GM15510 (cell line): ENCODE data around the gene ALDH4A1.

ENCODE experiments used
- POLR2A ChIP-seq: IDR thresholded peaks from 3 replicates; pipeline ENCODE4 v1.6.1; 2011; ENCODE audit warnings: borderline replicate concordance; ENCODE audit not compliant: insufficient read length; ENCODE audit errors: extremely low read depth

ALDH4A1 gene

DNA sequence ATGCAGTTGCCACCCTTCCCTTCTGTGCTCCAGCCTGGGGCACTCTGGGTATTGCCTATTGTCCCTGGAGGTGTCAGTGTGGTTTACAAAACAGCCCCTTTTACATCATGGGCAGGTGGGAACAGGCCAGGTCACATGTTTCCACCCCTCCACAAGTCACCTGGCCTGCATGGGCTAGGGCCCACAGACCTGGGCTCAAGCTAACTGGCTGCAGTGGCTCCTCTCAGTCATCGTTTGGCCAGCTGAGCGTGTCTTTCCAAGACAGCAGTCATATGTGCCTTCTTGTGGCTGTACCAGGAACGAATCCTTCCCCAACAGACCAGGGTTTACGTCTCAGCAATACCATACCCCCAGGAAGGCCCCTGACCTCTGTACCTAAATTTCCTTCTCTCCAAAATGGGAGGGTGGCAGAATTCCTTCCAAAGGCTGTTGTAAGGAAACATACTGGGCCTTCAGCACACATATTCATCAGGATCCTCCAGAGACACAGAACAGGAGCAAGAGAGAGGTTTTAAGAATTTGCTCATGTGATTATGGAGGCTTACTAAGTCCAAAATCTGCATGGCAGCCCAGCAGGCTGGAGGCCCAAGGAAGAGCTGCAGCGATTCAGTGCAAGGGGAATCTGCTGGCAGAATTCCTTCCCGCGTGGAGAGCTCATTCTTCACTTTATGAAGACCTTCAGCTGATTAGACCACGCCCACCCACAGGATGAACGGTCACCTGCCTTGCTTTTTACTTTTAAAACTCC, 32.3 kb downstream of the ALDH4A1 start:
- TF ChIP-seq POLR2A: no peak

DNA sequence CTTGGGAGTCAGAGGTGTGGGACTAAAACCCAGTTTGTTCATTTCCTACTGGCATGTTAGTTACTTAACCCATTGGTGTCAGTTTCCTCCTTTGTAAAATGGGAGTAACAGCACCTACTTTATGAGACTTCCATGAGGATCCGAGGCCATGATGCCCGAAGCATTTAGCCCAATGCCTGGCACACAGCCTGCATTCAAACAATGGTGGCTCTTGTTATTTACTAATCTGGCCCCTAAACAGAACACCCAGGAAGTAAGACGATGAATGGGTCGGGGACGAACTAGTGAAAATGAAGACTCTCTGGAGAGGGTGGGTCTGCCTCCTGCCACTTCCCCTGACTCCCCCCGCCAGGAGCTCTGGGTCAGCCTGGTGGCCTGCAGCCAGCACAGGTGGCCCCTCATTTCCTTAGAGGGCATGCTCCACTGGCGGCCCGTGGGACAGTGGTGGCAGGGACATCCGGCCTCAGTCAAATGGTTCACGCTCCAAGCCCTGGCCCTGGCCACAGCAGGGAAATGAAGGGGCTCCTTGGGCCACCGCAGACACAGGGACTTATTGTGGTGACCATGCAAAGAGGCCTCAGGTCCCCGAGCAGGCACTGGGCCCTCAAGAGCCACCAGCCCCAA, 33.4 kb downstream of the ALDH4A1 start:
- TF ChIP-seq POLR2A: no peak

DNA sequence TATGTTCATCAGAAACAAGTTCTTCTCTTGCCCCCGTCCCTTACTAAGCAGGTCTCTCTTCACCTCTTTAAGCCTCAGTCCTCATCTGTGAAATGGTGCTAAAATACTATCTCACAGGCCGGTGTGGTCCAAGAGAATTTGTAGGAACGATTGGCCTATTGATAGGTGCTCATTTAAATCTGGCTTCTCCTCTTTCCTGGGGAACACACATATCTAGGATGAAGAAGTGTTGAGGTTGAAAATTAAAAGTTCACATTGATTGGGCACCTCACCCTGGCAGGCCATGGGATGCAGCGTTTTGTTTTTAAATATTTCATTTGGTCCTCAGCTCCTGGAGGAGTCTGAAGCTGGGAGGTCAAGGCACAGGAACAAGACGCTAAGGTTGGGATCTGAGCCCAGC, 34.0 kb downstream of the ALDH4A1 start:
- no peak for TF ChIP-seq POLR2A

DNA sequence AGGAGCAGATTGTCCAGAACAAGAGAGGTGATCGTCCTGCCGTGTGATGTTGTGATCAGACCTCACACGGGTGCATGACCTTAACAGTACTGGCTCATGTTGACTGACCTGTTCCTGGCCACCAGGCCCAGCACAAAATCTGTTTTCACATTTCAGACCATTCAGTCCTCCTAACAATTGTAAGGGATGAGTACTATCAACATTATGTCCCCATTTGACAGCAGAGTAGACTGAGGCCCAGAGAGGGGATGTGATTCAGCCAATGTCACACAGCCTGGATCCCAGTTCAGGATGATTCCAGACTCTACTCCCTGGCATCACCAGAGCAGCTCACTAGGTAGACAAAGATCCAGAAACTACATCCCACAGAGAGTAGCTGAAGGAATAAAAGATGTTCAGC, 35.5 kb downstream of the ALDH4A1 start:
- TF ChIP-seq POLR2A: no peak

DNA sequence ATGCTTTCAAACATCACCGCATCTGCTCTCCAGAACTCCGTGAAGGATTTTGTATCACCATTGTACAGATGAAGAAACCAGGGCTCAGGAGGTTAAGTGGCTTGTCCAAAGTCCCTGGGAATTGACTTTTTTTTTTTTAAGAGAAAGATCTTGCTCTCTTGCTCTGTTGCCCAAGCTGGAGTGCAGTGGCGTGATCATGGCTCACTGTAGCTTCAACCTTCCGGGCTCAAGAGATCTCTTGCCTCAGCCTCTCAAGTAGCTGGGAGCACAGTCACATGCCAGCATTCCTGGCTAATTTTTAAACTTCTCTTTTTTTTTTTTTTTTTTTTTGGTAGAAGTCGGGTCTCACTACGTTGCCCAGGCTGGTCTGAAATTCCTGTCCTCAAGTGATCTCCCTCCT, 36.0 kb downstream of the ALDH4A1 start:
- no peak for TF ChIP-seq POLR2A

DNA sequence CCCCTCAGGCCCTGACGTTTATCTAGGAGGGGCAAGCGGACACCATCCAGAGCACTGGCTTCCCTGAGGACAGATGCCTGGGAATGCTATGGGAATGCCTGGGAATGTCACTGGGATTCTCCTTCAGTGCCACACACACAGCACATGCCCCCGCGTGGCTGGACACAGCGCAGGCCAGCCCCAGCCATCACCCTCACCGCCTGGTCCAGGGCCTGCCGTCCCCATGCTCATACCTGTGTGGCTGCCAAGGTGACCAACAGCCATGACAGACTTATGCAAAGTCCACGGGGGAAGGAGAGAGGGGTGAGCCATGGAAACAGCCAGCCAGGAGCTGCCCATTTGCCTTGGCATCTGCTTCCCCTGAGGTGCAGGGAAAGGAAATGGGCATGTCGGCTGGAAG, 37.2 kb downstream of the ALDH4A1 start:
- no peak for TF ChIP-seq POLR2A

DNA sequence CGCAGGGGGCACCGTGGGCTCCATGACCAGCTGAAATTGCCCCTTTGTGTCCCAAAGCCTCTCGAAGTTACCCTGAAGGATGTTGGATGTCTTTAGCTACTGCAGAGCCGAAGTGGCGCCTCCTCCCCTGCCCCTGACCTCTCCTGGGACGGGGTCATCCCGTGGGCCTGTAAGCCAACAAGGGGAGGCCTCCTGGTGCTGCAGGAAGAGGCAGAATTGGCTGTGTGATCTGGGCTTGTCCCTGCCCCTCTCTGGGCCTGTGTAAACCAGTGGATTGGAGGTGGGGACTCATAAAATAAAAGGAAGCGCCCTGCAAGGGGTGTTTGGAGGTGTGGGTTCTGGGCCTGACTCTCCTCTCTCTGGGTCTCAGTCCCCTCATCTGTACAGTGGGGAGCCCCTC, 40.8 kb downstream of the ALDH4A1 start:
- no peak for TF ChIP-seq POLR2A

DNA sequence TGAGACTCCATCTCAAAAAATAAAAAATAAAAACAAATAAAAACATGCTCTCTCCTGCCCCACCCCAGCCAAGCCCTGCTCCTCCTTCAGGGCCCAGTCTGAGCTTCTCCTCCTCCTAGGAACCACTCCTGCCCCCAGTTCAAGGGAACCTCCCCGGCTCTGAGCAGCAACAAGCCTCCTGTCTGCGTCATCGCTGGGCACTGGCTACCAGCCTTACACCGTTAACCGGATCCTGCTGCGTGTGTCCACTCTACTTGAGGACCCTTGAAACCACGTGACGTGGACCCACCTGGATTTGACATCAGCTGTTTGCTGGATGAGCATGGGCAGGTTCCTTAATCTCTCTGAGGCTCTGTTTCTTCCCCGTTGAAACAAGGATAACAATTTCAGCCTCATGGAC, 41.3 kb downstream of the ALDH4A1 start:
- TF ChIP-seq POLR2A: no peak

DNA sequence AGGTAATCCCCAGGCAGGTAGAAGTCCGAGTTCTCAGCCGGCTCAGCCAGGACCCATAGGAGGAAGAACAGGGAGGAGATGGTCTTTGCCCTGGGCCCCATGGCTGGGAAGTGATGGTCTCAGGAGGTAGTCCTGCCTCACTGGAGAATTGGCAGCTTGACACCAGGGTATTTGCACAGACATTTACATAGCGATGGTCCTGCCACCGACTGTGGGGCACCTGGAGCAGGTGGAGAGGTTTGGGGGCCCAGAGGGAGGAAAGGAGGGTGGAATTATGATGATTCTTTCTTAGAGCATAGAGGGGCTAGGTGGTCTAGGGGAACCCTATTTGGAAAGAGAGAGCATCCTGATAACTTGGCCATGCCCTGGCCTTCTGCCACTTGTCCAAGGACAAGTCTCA, 42.8 kb downstream of the ALDH4A1 start, which contains the start of gene TAS1R2:
Gene TAS1R2 (minus strand): TSS at position 101 of the 400 bp plus-strand sequence. CDS start 0 bp downstream, at position 101.
- TF ChIP-seq POLR2A: no peak

DNA sequence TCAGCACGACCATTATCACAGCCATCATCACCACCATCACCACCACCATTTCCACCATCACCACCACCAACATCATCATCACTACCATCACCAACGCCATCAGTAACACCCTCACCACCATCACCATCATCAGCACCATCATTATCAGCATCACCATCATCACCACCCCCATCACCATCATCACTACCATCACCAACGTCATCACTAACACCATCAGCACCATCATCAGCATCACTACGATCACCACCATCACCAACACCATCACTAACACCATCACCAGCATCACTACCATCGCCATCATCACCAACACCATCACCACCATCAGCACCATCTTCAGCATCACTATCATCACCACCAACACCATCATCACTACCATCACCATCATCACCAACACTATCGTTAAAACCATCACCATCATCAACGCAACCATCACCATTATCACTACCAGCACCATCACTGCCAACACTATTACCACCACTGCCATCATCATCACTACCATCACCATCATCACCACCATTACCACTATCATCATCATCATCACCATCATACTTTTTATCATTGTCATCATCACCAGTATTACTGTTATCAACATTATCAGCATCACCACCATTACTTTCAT, 44.2 kb downstream of the ALDH4A1 start:
- TF ChIP-seq POLR2A: no peak

DNA sequence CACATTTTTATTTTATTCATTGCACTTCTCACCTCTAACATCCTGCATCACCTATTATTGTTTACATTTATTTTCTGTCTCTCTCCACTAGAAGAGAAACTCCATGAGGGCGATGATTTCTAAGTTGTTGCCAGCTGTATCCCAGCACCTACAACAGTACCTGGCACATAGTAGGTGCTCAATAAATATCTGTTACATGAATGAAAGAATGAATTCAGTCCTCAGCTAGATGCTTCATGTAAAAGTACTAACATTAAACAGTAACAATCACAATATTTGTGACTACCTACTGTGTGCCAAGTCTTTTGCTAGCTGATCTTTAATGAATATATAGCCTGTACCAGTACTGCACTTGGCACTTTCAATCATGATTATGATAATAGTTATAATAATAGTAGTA, 45.9 kb downstream of the ALDH4A1 start:
- TF ChIP-seq POLR2A: no peak

DNA sequence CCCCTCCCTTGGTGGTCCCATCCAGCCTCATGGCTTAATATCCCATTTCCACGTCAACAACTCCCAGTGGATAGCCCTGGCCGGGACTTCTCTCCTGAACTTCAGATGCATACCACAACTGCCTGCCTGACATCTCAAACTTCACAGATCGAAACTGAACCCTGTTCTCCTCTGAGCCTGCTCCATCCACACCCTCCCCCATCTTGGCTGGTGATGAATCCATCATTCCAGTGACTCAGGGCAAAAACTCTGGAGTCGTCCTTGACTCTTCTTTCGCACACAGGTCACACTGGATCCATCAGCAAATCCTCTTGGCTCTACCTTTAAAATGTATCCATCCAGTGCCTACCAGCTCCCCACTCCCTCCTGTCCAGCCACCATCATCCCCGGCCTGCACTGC, 46.8 kb downstream of the ALDH4A1 start:
- TF ChIP-seq POLR2A: no peak

DNA sequence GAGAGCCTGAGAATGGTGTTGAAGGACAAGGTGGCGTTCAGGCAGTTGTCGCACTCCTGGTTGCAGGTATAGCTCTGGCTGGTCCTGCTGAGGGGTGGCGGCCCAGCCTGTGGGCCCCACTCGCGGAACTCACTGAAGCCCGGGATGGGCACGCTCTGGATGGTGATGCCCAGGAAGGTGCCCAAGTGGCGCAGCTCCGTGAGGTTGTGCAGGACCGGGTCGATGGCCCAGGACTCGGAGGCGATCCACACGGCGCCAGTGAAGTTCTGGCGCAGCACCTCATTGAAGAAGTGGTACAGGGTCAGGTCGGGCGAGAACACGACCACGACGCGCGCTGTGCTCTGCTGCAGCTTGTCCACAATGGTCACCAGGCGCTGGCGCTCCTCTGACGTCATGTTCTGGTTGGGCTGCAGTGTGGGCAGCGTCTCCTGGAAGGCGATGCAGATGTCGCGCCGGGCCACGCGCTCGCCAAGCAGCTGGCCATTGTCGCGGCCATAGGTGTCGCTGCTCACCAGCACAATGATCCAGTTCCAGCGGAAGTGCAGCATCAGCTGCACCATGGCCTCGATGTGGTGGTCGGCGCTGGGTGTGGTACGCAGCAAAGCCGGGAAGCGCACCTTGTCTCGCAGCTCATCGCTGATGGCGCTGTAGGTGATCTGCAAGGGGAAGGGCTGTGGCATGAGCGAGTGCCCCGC, 47.9 kb downstream of the ALDH4A1 start:
- no peak for TF ChIP-seq POLR2A

DNA sequence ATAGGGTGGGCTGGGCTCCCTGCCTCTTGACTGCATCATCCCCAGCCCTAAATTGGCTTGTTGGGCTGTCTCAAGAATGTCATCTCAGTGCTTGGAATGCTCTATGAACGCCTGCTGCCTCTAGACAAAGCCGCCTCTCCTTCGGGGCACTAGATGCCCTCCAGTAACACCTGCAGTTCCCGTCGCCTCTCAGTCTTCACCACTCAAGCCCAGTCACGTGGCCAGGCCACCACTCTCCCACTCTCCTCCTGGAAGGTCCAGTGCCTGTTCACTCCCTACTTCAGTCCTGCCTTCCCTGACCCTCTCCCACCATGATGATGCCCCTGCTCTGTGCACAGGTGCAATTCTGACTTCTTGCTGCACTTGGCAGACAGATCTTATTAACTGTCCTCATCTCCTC, 49.9 kb downstream of the ALDH4A1 start:
- no peak for TF ChIP-seq POLR2A

DNA sequence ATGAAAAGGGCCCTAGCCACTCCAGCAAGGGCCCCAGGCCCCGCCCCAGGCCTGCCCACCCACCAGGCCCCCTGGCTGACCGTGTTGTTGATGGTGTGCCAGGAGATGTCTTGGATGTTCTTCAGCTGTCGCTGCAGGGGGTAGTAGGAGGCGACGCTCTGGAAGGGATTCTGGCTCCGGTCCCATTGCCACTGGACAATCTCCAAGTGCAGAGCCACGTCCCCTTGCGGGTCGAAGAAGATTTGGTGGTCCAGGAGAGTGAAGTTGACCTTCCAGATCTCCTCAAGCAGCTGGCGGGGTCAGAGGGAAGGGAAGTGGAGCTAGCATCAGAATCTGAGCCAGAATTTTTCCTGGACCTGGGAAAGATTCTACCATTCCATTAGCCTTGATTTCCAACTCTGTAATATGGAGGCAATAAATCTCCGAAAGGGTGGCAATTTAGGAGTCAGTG, 53.1 kb downstream of the ALDH4A1 start:
- no peak for TF ChIP-seq POLR2A
